C4-2B (cell line): ENCODE data around the gene TIAM2.

Experiments used
- H3K27ac ChIP-seq: fragments of 450-650 bp; 2 replicates; pipeline ENCODE4 v1.5.1; 2017
- CTCF ChIP-seq: fragments of 450-650 bp; conservative IDR thresholded peaks from 2 replicates; pipeline ENCODE4 v1.5.1; 2017; ENCODE audit warnings: mild to moderate bottlenecking
- ZFX ChIP-seq: fragments of 450-650 bp; IDR thresholded peaks from 2 replicates; pipeline ENCODE4 v1.6.1; 2017

TIAM2 gene

GRCh38 chr6:154995254-154996015 lies at the start of gene TIAM2:
TIAM2 (plus strand) TSS chr6:154995315; CDS start chr6:155129224, 133,909 bp downstream.
- no peak for TF ChIP-seq ZFX
- no peak for TF ChIP-seq CTCF
- H3K27ac ChIP-seq = no peak within 1 kb of the TSS

- H3K27ac ChIP-seq = no peak overlapping the region
- no peak for TF ChIP-seq ZFX
- no peak for TF ChIP-seq CTCF
Observed at GRCh38 chr6:154950979-154951344, 44.2 kb upstream of the TIAM2 start.

GRCh38 chr6:154951345-154952200 lies 43.5 kb upstream of the TIAM2 start:
- no peak overlapping the region for H3K27ac ChIP-seq

GRCh38 chr6:154953644-154954043 lies 41.5 kb upstream of the TIAM2 start:
- no peak for TF ChIP-seq CTCF
- no peak for TF ChIP-seq ZFX
- no peak overlapping the region for H3K27ac ChIP-seq

More at GRCh38 chr6:154951345-154952200, 43.5 kb upstream of the TIAM2 start:
- no peak for TF ChIP-seq ZFX

- TF ChIP-seq CTCF = no peak
- no peak for TF ChIP-seq ZFX
- H3K27ac ChIP-seq = no peak overlapping the region
Observed at GRCh38 chr6:154954347-154954746, 40.8 kb upstream of the TIAM2 start.

GRCh38 chr6:154956771-154957522 lies 38.2 kb upstream of the TIAM2 start:
- H3K27ac ChIP-seq = no peak overlapping the region
- TF ChIP-seq CTCF (no peak), ZFX (no peak)

- no peak overlapping the region for H3K27ac ChIP-seq
- TF ChIP-seq CTCF (no peak), ZFX (no peak)
Observed at GRCh38 chr6:154958469-154958868, 36.6 kb upstream of the TIAM2 start.
